HG03354 (cell line): ENCODE results near the gene BIRC5.

Experiments
- ATAC-seq: cut with Tn5 transposase; IDR thresholded peaks from one replicate; pipeline ENCODE4 v1.9.1; 2021; ENCODE audit warnings: mild to moderate bottlenecking; ENCODE audit not compliant: unreplicated experiment, poor library complexity, severe bottlenecking

Gene BIRC5

DNA sequence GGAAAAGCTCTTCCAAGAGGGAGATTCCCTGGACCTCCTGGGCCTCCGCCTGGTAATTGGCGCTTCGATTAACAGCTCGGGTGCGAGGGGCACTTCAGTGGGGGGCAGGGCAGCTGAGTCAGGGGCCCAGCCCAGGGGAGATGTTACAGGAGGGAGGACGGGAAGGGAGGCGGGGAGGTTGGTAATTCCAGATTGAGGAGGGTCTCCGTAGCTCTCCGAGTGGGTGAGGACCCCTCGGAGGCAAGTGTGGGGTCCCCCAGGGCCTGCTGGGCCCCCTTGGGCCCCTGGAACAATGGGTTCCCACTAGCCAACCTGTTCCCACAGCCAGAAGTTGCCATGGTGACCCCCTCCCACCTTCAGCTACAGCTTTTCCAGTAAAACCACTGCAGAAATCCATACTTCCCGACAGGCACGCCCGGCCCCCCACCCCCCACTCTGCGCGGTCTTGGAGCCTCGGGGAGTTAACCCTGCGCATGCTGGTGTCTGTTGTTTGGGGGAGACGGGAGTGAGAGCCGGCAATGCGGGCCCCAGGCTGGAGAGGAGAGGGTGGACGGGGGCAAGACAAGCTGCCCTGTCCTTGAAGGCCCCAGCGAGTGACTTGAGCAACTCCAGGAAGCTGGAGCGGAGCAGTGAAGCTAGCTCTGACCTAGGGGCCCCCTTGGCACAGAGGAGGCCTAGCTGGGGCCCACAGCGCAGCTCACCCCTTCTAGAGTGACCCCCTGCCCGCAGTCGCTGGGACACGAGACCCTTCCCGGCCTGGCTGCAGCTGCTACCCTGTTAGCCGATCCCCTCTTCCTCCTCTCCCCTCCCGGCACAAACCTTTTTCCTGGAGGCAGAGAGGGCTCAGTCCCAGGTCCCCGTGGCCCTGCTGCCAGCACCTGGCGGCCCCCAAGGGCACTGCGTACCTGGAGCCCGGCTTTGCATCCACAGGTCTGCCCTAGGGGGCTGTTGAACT, 55.2 kb downstream of the BIRC5 start:
- ATAC-seq, result no peak

DNA sequence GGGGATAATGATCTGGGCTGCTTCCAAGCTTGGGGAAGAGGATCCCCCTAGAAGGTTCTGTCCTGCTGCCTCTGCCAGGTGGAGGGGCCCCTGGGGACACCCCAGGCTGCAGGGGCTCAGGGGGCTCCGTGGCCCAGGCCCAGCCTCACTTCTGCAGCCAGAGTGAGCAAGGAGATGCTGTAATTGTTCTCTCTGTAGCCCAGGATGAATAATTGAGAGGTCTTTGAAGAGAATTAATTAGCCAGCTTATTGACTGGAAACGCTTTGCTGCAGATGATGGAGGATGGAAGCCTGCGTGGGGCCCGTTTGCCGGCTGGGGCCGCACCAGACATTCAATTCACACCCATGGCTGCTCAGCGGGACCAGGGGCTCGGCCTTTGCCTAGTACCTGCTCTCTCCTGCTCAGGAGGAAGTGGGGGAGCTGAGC, 55.9 kb downstream of the BIRC5 start:
- no peak for ATAC-seq

DNA sequence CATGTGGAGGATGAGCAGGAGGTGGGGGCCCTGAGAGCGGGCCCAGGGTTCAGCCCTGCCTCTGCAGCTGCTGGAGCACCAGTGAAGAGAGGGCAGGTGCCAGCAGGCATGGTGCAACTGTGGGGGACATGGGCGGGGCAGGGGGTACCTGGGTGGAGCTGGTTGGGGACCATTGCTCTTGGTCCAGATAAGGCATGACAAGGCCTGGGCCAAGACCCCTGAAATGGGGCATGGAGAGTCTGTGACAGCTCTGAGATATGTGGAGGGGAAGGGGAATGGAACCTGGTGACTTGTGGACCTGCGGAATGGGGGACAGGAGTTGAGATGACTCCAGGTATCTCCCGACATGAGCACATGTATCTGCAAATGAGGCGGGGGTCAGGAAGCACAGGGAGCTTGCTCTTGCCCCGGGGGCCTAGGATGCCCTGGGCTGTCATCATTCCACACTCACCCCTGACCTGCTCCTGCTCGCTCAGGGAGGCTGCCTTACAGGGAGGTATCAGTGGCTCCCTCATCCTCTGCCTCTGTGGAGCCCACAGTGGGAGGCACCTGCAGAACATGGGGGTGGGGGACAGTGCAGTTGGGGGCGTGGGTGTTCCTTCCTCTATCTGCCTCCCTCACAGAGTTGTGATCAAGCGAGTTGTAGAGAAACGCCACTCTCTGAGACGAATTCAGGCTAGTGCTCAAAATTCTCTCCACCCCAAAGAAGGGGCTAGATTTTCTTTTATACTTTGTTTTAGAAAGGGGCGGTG, 57.5 kb downstream of the BIRC5 start:
- ATAC-seq, result no peak

DNA sequence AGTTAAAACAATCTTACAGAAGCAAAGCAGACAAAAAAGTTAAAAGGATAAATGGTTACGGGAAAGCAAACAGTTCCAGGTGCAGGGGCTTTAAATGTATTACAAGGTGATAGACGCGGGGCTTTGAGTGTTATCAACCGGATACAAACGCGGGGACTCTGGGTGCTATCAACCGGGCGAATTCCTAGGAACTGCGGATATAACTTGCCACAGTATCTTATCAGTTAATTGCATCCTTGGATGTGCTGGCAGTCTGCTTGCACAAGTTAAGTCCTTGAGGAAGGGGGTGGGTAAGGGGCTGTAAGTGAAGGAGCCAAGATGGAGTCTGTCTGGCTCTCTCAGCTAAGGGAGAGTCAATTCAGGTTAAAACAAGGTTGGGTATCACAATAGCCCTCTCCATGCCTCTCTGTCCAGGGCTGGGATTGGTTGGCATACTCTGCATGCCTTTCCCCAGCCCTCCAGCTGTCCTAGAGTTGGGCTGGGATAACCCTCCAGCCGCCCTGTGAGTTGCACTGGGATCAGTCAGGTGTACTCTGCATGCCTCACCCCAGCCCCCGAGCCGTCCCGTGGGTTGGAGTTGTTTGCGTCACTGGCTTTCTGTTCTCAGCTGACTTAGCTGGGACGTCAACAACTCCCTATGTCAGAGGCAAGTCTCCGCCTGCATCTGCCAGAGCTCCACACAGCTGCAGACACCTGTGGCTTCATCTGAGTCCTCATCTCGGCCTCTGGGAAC, 58.3 kb downstream of the BIRC5 start:
- no peak for ATAC-seq

DNA sequence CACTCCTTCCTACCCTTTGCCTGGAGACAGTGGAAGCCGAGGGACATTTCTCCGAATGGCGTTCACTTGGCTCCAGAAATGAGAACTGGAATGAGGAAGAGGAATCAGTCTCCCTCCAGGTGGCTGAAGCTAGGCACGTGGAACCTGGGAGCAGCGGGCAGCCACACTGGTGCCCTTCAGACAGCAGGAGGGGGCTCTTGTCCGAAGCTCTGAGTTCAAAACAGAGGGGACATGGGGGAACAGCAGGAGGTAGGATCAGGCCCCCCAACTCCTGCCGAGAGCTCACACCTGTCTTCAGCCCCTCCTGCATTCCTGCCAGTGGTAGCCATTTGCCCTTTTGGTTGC, 58.8 kb downstream of the BIRC5 start:
- no peak for ATAC-seq

DNA sequence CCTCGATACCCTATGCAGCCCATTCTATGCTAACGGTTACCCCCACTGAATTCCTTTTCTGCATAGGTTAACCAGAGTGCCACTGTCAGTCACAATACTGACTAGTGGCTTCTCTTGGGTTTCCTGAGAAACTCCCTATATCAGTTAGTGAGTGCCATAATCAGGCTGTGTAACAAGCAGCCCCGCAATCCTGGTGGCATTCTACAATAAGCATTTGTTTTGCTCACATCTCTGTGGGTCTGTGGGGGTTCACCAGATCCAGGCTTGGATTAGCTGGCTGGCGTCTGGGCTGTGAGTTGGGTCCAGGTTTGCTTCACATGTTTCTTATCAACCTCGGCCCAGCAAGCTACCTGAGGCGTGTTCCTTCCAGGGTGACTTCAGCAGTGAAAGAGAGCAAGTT, 59.8 kb downstream of the BIRC5 start:
- no peak for ATAC-seq
